GM23338 (cell line): Measurements from ENCODE around the gene MROH2A. TPM values are rescaled to one million over a fixed set of nuclear protein-coding genes. Genes with fewer than 3 reads are reported as not detected.

Experiments used
- ATAC-seq: fragments of 200-7000 bp; cut with Tn5 transposase; 3 replicates; pipeline ENCODE4 v1.9.1; 2020
- DNase-seq: peaks from one replicate; pipeline ENCODE4 v3.0.0-alpha.2; 2015; ENCODE audit warnings: low spot score
- H2AFZ ChIP-seq: fragments of 200-600 bp; sonication (generic); 2 replicates; pipeline ENCODE4 v1.8.0; 2016; ENCODE audit warnings: antibody characterized with exemption, mild to moderate bottlenecking, moderate library complexity
- H3F3A ChIP-seq: fragments of 200-600 bp; sonication (generic); replicated peaks from 2 replicates; pipeline ENCODE4 v1.8.0; 2017; ENCODE audit warnings: antibody characterized with exemption, mixed run types, low read depth
- H3K27ac ChIP-seq: fragments of 200-600 bp; sonication (generic); 2 replicates; pipeline ENCODE4 v1.6.1; 2016; ENCODE audit warnings: low read depth
- H3K27me3 ChIP-seq: fragments of 200-600 bp; sonication (generic); 2 replicates; pipeline ENCODE4 v1.8.0; 2016; ENCODE audit warnings: mild to moderate bottlenecking, mixed run types, moderate library complexity; ENCODE audit not compliant: insufficient read depth
- H3K36me3 ChIP-seq: fragments of 200-600 bp; sonication (generic); 2 replicates; pipeline ENCODE4 v1.8.0; 2016; ENCODE audit warnings: mild to moderate bottlenecking; ENCODE audit not compliant: insufficient read depth
- H3K4me1 ChIP-seq: fragments of 200-600 bp; sonication (generic); 2 replicates; pipeline ENCODE4 v1.8.0; 2016; ENCODE audit warnings: mild to moderate bottlenecking, moderate library complexity; ENCODE audit not compliant: insufficient read depth
- H3K4me2 ChIP-seq: fragments of 200-600 bp; sonication (generic); 2 replicates; pipeline ENCODE4 v1.7.1; 2017; ENCODE audit warnings: mixed run types
- H3K4me3 ChIP-seq: fragments of 200-600 bp; sonication (generic); 2 replicates; pipeline ENCODE4 v1.6.1; 2016; ENCODE audit warnings: mixed run types
- H3K79me2 ChIP-seq: fragments of 200-600 bp; sonication (generic); replicated peaks from 2 replicates; pipeline ENCODE4 v1.8.0; 2017; ENCODE audit warnings: mild to moderate bottlenecking; ENCODE audit not compliant: insufficient read depth
- H3K9me2 ChIP-seq: fragments of 200-600 bp; sonication (generic); 2 replicates; pipeline ENCODE4 v1.8.0; 2017; ENCODE audit not compliant: insufficient read depth
- H4K20me1 ChIP-seq: fragments of 200-600 bp; sonication (generic); replicated peaks from 2 replicates; pipeline ENCODE4 v1.8.0; 2017; ENCODE audit warnings: mild to moderate bottlenecking; ENCODE audit not compliant: insufficient read depth
- H3K27ac Mint-ChIP-seq: 2 replicates; pipeline ENCODE4 v1.8.0; 2020; ENCODE audit warnings: inconsistent platforms, mild to moderate bottlenecking, moderate library complexity, mixed read lengths
- H3K27me3 Mint-ChIP-seq: 3 replicates; pipeline ENCODE4 v1.8.0; 2022; ENCODE audit warnings: low read depth, mild to moderate bottlenecking, moderate library complexity, mixed read lengths, inconsistent platforms; ENCODE audit not compliant: insufficient read depth, poor library complexity
- H3K36me3 Mint-ChIP-seq: 3 replicates; pipeline ENCODE4 v1.8.0; 2021; ENCODE audit warnings: low read depth, mild to moderate bottlenecking, inconsistent platforms, moderate library complexity, mixed read lengths
- H3K4me1 Mint-ChIP-seq: 3 replicates; pipeline ENCODE4 v1.8.0; 2020; ENCODE audit warnings: mild to moderate bottlenecking, inconsistent platforms, mixed read lengths
- H3K4me3 Mint-ChIP-seq: 3 replicates; pipeline ENCODE4 v1.8.0; 2021; ENCODE audit warnings: moderate library complexity, mild to moderate bottlenecking, inconsistent platforms, mixed read lengths
- H3K9me3 Mint-ChIP-seq: 3 replicates; pipeline ENCODE4 v1.8.0; 2020; ENCODE audit warnings: moderate library complexity, mild to moderate bottlenecking, inconsistent platforms, mixed read lengths
- EZH2 ChIP-seq: fragments of 200-600 bp; sonication (generic); IDR thresholded peaks from one replicate; pipeline ENCODE4 v1.8.0; 2017; ENCODE audit warnings: antibody characterized with exemption, mild to moderate bottlenecking, low read depth; ENCODE audit not compliant: unreplicated experiment
- EZH2phosphoT487 ChIP-seq: fragments of 200-600 bp; sonication (generic); IDR thresholded peaks from one replicate; pipeline ENCODE4 v1.8.1; 2018; ENCODE audit warnings: antibody characterized with exemption; ENCODE audit not compliant: unreplicated experiment
- JUNB ChIP-seq: IDR thresholded peaks from one replicate; pipeline ENCODE4 v1.6.1; 2016; ENCODE audit warnings: antibody characterized with exemption; ENCODE audit not compliant: unreplicated experiment
- NANOG ChIP-seq: IDR thresholded peaks from 2 replicates; pipeline ENCODE4 v1.6.1; 2016; ENCODE audit warnings: antibody characterized with exemption, borderline replicate concordance
- POLR2AphosphoS5 ChIP-seq: IDR thresholded peaks from 2 replicates; pipeline ENCODE4 v1.6.1; 2016; ENCODE audit warnings: antibody characterized with exemption, low read depth
- STAT1 ChIP-seq: IDR thresholded peaks from one replicate; pipeline ENCODE4 v1.6.1; 2016; ENCODE audit warnings: antibody characterized with exemption; ENCODE audit not compliant: unreplicated experiment
- ZNF114 ChIP-seq: fragments of 250-450 bp; sonication (Bioruptor Pico); IDR thresholded peaks from 2 replicates; pipeline ENCODE4 v1.5.0; 2020; ENCODE audit warnings: mild to moderate bottlenecking, moderate library complexity
- ZNF331 ChIP-seq: fragments of 250-450 bp; sonication (Bioruptor Pico); IDR thresholded peaks from 2 replicates; pipeline ENCODE4 v1.5.0; 2020; ENCODE audit warnings: low read depth, mild to moderate bottlenecking, moderate library complexity
- long read RNA-seq: library from polyadenylated mRNA; unstranded; transcript quantifications from one replicate; pipeline ENCODE4 v2.0.0, GENCODE V29; 2020; ENCODE audit not compliant: unreplicated experiment
- polyA plus RNA-seq: library from polyadenylated mRNA; unstranded; fragments of >200 nt; fragmentation: Nextera tagmentation; extraction: Ambion mirVana; gene quantifications from 2 replicates; pipeline ENCODE4 v1.2.1, GENCODE V29; 2016
- total RNA-seq: library from RNA; depleted of rRNA; stranded (reverse); fragments of >200 nt; shearing (Covaris generic); gene quantifications from 2 replicates; pipeline ENCODE4 v1.2.3, GENCODE V29; 2014; rRNA removed
- TF ChIP-seq, protein P1 (sequence below): IDR thresholded peaks from one replicate; pipeline ENCODE4 v1.6.1; 2018; ENCODE audit warnings: antibody characterized with exemption; ENCODE audit not compliant: unreplicated experiment
- TF ChIP-seq, protein P2 (sequence below): fragments of 250-450 bp; sonication (Bioruptor Pico); IDR thresholded peaks from 2 replicates; pipeline ENCODE4 v1.5.0; 2020; ENCODE audit warnings: mild to moderate bottlenecking, moderate library complexity
- TF ChIP-seq, protein P3 (sequence below), 2 experiments: fragments of 200-600 bp in 1 of 2; sonication (generic) in 1 of 2; conservative IDR thresholded peaks; 2 replicates each; pipeline versions ENCODE4 v1.5.1 to v1.6.1; 2016 to 2017; ENCODE audit warnings: antibody characterized with exemption in 2 of 2, low read depth in 2 of 2, mild to moderate bottlenecking in 2 of 2, moderate library complexity in 1 of 2

Gene MROH2A, protein sequence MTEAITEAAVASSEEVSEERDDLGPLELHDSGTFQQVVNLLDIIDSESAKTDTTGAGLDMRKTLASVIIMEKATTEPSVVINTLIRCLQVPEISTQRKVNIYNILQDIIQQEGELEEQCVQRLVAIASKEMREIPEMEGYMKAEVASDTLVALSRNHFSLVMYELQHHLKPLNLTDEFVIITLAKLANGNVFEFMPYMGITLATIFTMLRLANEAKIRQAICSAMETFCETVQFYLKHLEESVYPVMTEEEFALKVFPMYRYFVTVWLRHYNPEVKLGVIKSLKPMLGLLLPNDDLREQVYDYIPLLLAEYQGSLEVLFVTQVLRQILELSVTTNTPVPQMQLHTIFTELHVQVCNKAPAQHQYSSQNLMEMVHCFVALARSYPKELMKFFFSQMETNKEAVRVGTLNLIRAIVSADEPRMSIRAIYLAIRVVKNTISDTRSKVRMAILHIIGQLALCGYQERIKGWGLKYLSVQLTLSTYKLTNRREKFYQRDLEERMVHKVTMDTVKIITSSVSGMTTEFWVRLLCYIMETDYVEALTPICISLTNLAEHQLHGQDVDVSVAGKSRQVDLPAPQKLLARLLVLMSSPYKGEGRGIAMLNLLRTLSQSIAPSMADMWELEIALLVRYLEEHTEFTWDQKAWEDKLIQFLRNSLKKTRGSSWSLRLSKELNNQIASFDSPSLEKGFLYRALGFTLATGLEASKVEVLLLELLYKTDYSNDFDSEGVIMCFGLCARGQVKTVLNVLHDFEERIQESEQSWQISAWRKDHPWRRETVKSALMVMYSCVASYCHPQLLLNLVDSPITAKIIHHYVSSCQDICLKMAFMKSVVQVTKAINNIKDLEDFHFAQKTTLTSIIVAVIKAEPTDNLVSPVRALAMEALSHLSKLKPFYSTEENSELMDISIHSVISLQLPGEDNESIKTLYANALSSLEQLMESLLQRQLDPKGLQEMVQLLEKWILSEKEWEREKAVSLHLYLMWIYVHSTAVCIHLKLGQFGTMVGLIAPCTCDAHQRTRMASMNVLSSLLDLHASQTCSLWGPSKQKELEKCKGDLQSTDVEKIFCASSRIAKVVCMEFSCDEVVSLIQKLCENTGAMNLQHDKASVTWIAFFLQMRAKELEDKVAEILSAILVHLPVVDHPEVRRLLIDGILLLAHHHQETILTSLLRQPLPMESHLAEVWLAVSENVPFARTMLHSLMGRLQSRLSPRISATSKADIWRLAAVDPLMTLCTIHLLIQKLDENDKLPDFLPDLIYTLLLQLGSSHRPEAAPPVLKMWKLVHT (N-terminal part only)
- total RNA-seq (not detected in 2 replicates), polyA plus RNA-seq (not detected in 2 replicates)
- long read RNA-seq, result 0 reads

DNA sequence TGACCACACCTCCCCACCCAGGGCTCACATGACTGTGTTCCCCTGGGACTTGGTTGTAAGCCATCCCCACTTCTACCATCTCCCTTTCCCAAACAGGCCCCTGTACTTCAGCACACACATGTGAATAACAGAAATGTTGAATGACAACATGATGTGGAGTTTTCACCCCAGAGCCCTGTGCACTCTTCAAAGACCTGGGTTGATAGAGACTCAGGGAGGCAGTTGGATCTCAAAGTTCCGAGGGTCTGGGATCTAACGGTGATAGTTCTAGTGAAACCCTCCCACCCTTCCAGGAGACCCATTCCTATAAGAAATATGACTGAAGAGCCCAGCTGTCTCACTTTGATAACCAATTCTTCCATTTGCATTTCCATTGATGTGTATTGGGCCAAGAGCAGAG, at the start of gene MROH2A:
Gene MROH2A (plus strand): TSS at position 301 of the 400 bp plus-strand sequence. CDS start 1,029 bp downstream, outside the sequence.
- Histone ChIP-seq H3K4me3 (no peak within 1 kb of the TSS), H3K79me2 (no peaks in the 10 kb centered on the region), H3K27ac (no peak within 1 kb of the TSS), H3K9me2 (0 out of 2 replicates have a peak, but pooled peaks cover 4% of the 10 kb centered on the region), H3K27me3 (no peaks in the 10 kb centered on the region), H2AFZ (no peak within 1 kb of the TSS), H3F3A (no peaks in the 10 kb centered on the region), H4K20me1 (no peaks in the 10 kb centered on the region), H3K4me1 (no peaks in the 10 kb centered on the region), H3K4me2 (no peak within 1 kb of the TSS), H3K36me3 (no peaks in the 10 kb centered on the region)
- Mint-ChIP-seq H3K4me1 (no peaks in the 10 kb centered on the region), H3K36me3 (peaks cover 4% of the 10 kb centered on the region; the same call in 2 of the 3 replicates), H3K27me3 (no peaks in the 10 kb centered on the region), H3K27ac (peak within 1 kb of the TSS; percentile 68), H3K9me3 (peaks cover 26% of the 10 kb centered on the region), H3K4me3 (no peak within 1 kb of the TSS)
- DNase-seq (no peak), ATAC-seq (no peak)
- TF ChIP-seq STAT1, result no peak
- TF ChIP-seq, protein P1, sequence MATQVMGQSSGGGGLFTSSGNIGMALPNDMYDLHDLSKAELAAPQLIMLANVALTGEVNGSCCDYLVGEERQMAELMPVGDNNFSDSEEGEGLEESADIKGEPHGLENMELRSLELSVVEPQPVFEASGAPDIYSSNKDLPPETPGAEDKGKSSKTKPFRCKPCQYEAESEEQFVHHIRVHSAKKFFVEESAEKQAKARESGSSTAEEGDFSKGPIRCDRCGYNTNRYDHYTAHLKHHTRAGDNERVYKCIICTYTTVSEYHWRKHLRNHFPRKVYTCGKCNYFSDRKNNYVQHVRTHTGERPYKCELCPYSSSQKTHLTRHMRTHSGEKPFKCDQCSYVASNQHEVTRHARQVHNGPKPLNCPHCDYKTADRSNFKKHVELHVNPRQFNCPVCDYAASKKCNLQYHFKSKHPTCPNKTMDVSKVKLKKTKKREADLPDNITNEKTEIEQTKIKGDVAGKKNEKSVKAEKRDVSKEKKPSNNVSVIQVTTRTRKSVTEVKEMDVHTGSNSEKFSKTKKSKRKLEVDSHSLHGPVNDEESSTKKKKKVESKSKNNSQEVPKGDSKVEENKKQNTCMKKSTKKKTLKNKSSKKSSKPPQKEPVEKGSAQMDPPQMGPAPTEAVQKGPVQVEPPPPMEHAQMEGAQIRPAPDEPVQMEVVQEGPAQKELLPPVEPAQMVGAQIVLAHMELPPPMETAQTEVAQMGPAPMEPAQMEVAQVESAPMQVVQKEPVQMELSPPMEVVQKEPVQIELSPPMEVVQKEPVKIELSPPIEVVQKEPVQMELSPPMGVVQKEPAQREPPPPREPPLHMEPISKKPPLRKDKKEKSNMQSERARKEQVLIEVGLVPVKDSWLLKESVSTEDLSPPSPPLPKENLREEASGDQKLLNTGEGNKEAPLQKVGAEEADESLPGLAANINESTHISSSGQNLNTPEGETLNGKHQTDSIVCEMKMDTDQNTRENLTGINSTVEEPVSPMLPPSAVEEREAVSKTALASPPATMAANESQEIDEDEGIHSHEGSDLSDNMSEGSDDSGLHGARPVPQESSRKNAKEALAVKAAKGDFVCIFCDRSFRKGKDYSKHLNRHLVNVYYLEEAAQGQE, result no peak
- TF ChIP-seq JUNB, result no peak
- no peak for TF ChIP-seq ZNF114 (CRISPR knock-in tag)
- TF ChIP-seq ZNF331, result no peak
- TF ChIP-seq NANOG, result no peak
- TF ChIP-seq POLR2AphosphoS5, result no peak
- TF ChIP-seq, protein P2, sequence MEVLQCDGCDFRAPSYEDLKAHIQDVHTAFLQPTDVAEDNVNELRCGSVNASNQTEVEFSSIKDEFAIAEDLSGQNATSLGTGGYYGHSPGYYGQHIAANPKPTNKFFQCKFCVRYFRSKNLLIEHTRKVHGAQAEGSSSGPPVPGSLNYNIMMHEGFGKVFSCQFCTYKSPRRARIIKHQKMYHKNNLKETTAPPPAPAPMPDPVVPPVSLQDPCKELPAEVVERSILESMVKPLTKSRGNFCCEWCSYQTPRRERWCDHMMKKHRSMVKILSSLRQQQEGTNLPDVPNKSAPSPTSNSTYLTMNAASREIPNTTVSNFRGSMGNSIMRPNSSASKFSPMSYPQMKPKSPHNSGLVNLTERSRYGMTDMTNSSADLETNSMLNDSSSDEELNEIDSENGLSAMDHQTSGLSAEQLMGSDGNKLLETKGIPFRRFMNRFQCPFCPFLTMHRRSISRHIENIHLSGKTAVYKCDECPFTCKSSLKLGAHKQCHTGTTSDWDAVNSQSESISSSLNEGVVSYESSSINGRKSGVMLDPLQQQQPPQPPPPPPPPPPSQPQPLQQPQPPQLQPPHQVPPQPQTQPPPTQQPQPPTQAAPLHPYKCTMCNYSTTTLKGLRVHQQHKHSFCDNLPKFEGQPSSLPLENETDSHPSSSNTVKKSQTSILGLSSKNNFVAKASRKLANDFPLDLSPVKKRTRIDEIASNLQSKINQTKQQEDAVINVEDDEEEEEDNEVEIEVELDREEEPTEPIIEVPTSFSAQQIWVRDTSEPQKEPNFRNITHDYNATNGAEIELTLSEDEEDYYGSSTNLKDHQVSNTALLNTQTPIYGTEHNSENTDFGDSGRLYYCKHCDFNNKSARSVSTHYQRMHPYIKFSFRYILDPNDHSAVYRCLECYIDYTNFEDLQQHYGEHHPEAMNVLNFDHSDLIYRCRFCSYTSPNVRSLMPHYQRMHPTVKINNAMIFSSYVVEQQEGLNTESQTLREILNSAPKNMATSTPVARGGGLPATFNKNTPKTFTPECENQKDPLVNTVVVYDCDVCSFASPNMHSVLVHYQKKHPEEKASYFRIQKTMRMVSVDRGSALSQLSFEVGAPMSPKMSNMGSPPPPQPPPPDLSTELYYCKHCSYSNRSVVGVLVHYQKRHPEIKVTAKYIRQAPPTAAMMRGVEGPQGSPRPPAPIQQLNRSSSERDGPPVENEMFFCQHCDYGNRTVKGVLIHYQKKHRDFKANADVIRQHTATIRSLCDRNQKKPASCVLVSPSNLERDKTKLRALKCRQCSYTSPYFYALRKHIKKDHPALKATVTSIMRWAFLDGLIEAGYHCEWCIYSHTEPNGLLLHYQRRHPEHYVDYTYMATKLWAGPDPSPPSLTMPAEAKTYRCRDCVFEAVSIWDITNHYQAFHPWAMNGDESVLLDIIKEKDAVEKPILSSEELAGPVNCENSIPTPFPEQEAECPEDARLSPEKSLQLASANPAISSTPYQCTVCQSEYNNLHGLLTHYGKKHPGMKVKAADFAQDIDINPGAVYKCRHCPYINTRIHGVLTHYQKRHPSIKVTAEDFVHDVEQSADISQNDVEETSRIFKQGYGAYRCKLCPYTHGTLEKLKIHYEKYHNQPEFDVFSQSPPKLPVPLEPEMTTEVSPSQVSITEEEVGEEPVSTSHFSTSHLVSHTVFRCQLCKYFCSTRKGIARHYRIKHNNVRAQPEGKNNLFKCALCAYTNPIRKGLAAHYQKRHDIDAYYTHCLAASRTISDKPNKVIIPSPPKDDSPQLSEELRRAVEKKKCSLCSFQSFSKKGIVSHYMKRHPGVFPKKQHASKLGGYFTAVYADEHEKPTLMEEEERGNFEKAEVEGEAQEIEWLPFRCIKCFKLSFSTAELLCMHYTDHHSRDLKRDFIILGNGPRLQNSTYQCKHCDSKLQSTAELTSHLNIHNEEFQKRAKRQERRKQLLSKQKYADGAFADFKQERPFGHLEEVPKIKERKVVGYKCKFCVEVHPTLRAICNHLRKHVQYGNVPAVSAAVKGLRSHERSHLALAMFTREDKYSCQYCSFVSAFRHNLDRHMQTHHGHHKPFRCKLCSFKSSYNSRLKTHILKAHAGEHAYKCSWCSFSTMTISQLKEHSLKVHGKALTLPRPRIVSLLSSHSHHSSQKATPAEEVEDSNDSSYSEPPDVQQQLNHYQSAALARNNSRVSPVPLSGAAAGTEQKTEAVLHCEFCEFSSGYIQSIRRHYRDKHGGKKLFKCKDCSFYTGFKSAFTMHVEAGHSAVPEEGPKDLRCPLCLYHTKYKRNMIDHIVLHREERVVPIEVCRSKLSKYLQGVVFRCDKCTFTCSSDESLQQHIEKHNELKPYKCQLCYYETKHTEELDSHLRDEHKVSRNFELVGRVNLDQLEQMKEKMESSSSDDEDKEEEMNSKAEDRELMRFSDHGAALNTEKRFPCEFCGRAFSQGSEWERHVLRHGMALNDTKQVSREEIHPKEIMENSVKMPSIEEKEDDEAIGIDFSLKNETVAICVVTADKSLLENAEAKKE (CRISPR knock-in tag), result no peak
- TF ChIP-seq, protein P3, sequence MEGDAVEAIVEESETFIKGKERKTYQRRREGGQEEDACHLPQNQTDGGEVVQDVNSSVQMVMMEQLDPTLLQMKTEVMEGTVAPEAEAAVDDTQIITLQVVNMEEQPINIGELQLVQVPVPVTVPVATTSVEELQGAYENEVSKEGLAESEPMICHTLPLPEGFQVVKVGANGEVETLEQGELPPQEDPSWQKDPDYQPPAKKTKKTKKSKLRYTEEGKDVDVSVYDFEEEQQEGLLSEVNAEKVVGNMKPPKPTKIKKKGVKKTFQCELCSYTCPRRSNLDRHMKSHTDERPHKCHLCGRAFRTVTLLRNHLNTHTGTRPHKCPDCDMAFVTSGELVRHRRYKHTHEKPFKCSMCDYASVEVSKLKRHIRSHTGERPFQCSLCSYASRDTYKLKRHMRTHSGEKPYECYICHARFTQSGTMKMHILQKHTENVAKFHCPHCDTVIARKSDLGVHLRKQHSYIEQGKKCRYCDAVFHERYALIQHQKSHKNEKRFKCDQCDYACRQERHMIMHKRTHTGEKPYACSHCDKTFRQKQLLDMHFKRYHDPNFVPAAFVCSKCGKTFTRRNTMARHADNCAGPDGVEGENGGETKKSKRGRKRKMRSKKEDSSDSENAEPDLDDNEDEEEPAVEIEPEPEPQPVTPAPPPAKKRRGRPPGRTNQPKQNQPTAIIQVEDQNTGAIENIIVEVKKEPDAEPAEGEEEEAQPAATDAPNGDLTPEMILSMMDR (conservative IDR thresholded peaks at IDR 0.05; ENCODE audit: low read depth in 2 of 2), result no peak
- TF ChIP-seq EZH2, result no peak
- no peak for TF ChIP-seq EZH2phosphoT487
